Esophagus squamous epithelium (tissue), 4 donors: Measurements from ENCODE around the gene APOC1.

Experiments
- POLR2A ChIP-seq, 4 donors: fragments of 450-650 bp; IDR thresholded peaks; one replicate each; pipeline ENCODE4 v1.6.1; 2017; ENCODE audit warnings: antibody characterized with exemption in 4 of 4, mild to moderate bottlenecking in 4 of 4, moderate library complexity in 3 of 4
- TF ChIP-seq, protein P1 (sequence below), 6 experiments: fragments of 450-650 bp in 4 of 6; fragments of 200-600 bp in 2 of 6; sonication (generic) in 2 of 6; IDR thresholded peaks; one replicate each; pipeline ENCODE4 v1.5.1; 2016 to 2019; ENCODE audit warnings: antibody characterized with exemption in 6 of 6, mild to moderate bottlenecking in 4 of 6, moderate library complexity in 4 of 6

DNA sequence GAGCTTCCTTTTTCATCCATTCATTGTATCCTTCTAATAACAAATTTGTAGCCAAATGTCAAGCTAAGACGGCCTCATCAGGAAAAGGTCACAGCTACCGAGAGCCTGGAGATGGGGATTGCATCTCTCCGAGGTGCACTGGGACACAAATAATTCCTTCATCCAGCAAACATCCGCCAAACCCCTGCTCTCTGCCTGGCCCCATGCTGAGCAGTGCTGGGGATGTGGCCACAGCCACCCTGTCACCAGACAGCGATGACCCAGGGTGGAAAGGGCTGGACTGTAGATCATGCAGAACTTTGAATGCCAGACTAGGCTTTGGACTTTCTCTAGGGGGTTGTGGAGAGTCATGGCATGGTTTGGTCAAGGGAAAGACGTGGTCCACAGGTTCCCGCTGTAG lies 21.5 kb upstream of the APOC1 start:
- TF ChIP-seq, protein P1, sequence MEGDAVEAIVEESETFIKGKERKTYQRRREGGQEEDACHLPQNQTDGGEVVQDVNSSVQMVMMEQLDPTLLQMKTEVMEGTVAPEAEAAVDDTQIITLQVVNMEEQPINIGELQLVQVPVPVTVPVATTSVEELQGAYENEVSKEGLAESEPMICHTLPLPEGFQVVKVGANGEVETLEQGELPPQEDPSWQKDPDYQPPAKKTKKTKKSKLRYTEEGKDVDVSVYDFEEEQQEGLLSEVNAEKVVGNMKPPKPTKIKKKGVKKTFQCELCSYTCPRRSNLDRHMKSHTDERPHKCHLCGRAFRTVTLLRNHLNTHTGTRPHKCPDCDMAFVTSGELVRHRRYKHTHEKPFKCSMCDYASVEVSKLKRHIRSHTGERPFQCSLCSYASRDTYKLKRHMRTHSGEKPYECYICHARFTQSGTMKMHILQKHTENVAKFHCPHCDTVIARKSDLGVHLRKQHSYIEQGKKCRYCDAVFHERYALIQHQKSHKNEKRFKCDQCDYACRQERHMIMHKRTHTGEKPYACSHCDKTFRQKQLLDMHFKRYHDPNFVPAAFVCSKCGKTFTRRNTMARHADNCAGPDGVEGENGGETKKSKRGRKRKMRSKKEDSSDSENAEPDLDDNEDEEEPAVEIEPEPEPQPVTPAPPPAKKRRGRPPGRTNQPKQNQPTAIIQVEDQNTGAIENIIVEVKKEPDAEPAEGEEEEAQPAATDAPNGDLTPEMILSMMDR (IDR thresholded peaks at IDR 0.05), result no peak
- TF ChIP-seq POLR2A (IDR thresholded peaks at IDR 0.05), result no peak
